Breast epithelium (tissue), 4 donors: Measurements from ENCODE around the gene INTS1. TPM values are rescaled to one million over a fixed set of nuclear protein-coding genes. Genes with fewer than 3 reads are reported as not detected.

Source experiments
- DNase-seq, 2 donors: peaks; one replicate each; pipeline ENCODE4 v3.0.0-alpha.2; 2019; ENCODE audit warnings: low spot score in 2 of 2
- H3K27ac ChIP-seq, 2 donors: fragments of 200-600 bp; sonication (generic) in 1 of 2; one replicate each; pipeline ENCODE4 v1.5.1; 2016 to 2019; ENCODE audit warnings: mild to moderate bottlenecking in 1 of 2
- H3K27me3 ChIP-seq, 2 donors: fragments of 200-600 bp; sonication (generic) in 1 of 2; one replicate each; pipeline versions ENCODE4 v1.5.1 to v1.6.0; 2017 to 2019; ENCODE audit warnings: control low read depth in 1 of 2, mild to moderate bottlenecking in 1 of 2
- H3K36me3 ChIP-seq: fragments of 200-600 bp; one replicate; pipeline ENCODE4 v1.5.1; 2019
- H3K4me1 ChIP-seq, 2 donors: fragments of 200-600 bp; sonication (generic); one replicate each; pipeline ENCODE4 v1.5.1; 2016 to 2019; ENCODE audit warnings: control low read depth in 1 of 2
- H3K4me3 ChIP-seq, 3 donors: fragments of 200-600 bp; sonication (generic); 1 replicate in 2 of 3; 2 replicates in 1 of 3; pipeline ENCODE4 v1.5.1; 2016 to 2019; ENCODE audit warnings: mild to moderate bottlenecking in 3 of 3, moderate library complexity in 2 of 3
- H3K9me3 ChIP-seq, 2 donors: fragments of 200-600 bp; sonication (generic) in 1 of 2; one replicate each; pipeline ENCODE4 v1.5.1; 2016 to 2019; ENCODE audit warnings: control low read depth in 1 of 2
- POLR2A ChIP-seq: fragments of 450-650 bp; IDR thresholded peaks from one replicate; pipeline ENCODE4 v1.6.1; 2016; ENCODE audit warnings: antibody characterized with exemption, mild to moderate bottlenecking, moderate library complexity
- POLR2AphosphoS5 ChIP-seq, 3 donors: sonication (generic); formaldehyde crosslinking; IDR thresholded peaks; one replicate each; pipeline ENCODE4 v1.6.1; 2017; ENCODE audit warnings: antibody characterized with exemption in 3 of 3
- intact Hi-C: fragments of 100-400 bp; cut with DNase I; formaldehyde crosslinking; loops from one replicate; pipeline ENCODE4 v1.15.1; 2023; ENCODE audit warnings: low total_unique reads
- total RNA-seq, 3 donors: library from RNA; depleted of rRNA; stranded (reverse); fragments of >200 nt; gene quantifications; one replicate each; pipeline ENCODE4 v1.1.0, GENCODE V29; 2016
- TF ChIP-seq, protein P1 (sequence below), 3 donors: fragments of 450-650 bp; IDR thresholded peaks; one replicate each; pipeline ENCODE4 v1.5.1; 2016 to 2017; ENCODE audit warnings: antibody characterized with exemption in 3 of 3, mild to moderate bottlenecking in 3 of 3, moderate library complexity in 3 of 3

The INTS1 gene
- total RNA-seq, 3 donors from 2014 or later, result 27.5 to 32.1 (median 27.7) TPM

DNA sequence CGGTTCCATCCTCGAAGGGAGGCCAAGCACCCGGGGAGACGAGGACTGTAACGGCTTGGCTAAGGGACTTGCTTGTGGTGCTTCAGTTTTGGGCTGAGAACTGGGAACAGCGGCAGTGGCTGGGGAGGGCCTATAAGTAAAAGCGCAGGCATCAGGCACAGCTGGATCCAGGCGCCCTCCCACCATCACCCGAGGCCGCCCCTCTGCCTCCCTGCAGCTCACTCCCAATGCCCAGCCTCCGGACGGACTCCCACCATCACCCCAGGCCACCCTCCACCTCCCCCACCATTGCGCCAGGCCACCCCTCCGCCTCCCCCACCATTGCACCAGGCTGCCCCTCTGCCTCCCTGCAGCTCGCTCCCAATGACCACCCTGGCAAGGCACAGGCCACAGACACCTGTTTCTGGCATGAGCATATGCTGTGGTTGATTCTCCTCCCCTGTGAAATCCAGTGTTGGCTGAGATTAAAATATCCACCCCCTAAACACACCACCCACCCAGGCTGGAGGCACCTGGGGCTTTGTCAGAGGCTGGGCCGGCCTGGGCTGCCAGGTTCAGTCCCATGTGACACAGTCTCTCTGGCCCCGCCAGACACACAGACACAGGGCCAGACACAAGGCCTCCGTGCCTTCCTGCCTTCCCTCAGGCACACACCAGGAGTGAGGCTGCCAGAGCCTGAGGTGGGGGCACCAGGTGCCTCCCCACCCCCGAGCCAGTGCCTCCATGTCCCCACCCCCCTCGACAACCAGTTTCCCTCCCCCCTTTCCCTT is 61.6 kb downstream of the INTS1 start:
- intact Hi-C loops, result loop anchor here (1.0 kb wide), 1 partner anchor 27 kb away; no protein-coding TSS in a partner anchor
- H3K9me3 ChIP-seq, result no peaks in the 10 kb centered on the region
- H3K27me3 ChIP-seq, result no peaks in the 10 kb centered on the region
- no peaks in the 10 kb centered on the region for H3K36me3 ChIP-seq
- no peak overlapping the region for H3K4me3 ChIP-seq
- H3K27ac ChIP-seq, result no peak overlapping the region
- no peaks in the 10 kb centered on the region for H3K4me1 ChIP-seq
- TF ChIP-seq, protein P1, sequence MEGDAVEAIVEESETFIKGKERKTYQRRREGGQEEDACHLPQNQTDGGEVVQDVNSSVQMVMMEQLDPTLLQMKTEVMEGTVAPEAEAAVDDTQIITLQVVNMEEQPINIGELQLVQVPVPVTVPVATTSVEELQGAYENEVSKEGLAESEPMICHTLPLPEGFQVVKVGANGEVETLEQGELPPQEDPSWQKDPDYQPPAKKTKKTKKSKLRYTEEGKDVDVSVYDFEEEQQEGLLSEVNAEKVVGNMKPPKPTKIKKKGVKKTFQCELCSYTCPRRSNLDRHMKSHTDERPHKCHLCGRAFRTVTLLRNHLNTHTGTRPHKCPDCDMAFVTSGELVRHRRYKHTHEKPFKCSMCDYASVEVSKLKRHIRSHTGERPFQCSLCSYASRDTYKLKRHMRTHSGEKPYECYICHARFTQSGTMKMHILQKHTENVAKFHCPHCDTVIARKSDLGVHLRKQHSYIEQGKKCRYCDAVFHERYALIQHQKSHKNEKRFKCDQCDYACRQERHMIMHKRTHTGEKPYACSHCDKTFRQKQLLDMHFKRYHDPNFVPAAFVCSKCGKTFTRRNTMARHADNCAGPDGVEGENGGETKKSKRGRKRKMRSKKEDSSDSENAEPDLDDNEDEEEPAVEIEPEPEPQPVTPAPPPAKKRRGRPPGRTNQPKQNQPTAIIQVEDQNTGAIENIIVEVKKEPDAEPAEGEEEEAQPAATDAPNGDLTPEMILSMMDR (IDR thresholded peaks at IDR 0.05), result no peak
- TF ChIP-seq POLR2AphosphoS5 (IDR thresholded peaks at IDR 0.05), result no peak
- no peak for TF ChIP-seq POLR2A
- no peak for DNase-seq

DNA sequence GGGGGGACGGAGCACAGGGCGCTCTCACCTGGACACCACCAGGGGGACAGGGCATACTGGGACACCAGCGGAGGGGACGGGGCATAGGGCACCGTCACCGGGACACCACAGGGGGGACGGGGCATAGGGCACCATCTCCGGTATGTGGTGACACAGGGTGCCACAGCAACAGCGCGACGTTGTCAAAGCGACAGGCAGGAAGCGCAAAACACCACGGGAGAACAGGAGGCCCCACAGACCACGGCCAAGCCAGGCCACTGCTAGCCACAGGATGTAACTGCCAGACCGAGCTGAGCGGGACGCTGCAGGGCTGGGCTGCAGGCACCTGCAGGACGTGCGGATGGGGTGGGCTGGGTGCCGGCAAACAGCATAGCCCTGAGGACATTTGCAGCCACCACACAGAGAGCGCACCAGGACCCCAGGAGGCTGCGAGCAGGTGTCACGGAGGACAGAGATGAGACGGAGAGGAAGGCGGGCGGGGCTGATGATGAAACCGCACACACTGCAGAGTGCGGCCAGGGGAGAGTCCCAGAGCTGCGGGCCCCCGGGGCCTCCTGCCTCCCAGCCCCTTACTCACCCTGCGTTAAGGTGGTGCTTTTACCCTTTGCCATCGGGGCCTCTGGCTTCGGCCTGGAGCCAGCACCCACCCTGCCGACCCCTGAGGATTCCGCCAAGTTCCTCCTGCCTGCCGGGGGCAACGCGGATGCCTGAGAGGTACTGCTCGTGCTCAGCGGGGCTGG is 62.4 kb downstream of the INTS1 start:
- no peak overlapping the region for H3K27ac ChIP-seq
- TF ChIP-seq POLR2A (no peak), POLR2AphosphoS5 (IDR thresholded peaks at IDR 0.05) (no peak)
- TF ChIP-seq, protein P1 (IDR thresholded peaks at IDR 0.05), result no peak
- no peaks in the 10 kb centered on the region for H3K27me3 ChIP-seq
- DNase-seq, result no peak
- H3K36me3 ChIP-seq, result no peaks in the 10 kb centered on the region
- intact Hi-C loops, result loop anchor here (1.0 kb wide), 1 partner anchor 28 kb away; no protein-coding TSS in a partner anchor
- no peaks in the 10 kb centered on the region for H3K4me1 ChIP-seq
- H3K4me3 ChIP-seq, result no peak overlapping the region
- no peaks in the 10 kb centered on the region for H3K9me3 ChIP-seq

DNA sequence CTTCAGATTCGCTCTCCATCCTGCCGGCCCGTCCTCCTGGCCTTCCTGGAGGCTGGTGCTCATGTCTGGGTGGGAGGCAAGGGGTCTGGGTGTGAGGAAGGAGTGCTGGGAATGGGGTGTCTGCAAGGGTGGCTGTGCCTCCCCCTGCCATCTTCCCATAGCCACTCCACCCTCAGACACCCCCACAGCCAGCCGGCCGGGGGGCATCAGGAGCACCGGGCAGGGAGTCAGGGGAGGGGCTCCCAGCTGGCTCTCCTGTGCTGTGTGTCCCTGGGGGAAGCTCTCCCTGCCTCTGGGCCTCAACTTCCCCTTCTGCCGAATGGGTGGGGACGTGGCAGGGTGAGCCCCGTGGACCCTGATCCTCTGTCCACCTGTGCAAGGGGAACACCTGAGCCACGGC is 63.6 kb downstream of the INTS1 start:
- no peak for TF ChIP-seq POLR2A
- TF ChIP-seq POLR2AphosphoS5 (IDR thresholded peaks at IDR 0.05), result no peak
- TF ChIP-seq, protein P1 (IDR thresholded peaks at IDR 0.05), result no peak
- Histone ChIP-seq H3K4me1 (no peaks in the 10 kb centered on the region), H3K9me3 (no peaks in the 10 kb centered on the region), H3K27me3 (no peaks in the 10 kb centered on the region), H3K4me3 (no peak overlapping the region), H3K36me3 (no peaks in the 10 kb centered on the region), H3K27ac (no peak overlapping the region)
- intact Hi-C loops, result no loop called here
- DNase-seq, result no peak

DNA sequence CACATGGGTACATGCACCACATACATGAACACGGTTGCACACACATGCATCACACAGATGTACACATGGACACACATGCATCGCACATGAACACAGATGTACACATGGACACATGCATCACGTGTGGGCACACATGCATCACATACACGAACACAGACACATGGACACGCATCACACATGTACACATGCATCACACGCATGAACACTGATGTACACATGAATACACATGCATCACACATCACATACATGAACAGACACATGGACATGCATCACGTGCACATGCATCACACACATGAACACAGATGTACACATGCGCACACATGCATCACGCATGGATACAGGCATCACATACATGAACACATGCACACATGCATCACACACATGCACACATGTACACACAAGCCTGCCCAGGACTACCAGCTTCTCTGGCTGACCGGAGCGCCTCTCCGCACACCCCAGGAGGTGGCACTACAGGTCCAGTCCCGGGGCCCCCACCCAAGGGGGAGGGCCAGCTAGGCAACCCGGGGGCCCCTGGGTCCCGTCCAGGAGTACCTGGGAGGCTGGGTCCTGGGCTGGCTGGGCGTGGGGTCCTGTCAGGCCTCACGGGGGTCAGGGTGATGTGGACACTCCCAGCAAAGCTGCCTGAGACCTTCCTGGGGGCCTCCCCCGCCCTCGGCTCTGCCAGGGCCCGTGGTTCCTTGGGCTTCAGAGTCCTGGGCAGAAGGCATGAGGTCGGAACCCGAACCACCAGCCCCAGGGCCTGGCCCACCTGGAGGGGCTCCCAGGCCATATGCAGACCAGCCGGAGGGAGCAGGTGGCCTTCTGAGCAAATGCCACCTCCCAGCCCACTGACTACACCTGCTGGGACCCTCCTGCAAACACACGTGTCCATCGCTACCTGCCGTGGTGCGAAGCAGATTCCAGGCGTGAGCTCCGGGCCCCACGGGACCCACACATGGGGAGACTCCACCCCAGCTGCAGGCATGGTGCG is 64.5 kb downstream of the INTS1 start:
- no peaks in the 10 kb centered on the region for H3K36me3 ChIP-seq
- H3K27ac ChIP-seq, result no peak overlapping the region
- TF ChIP-seq, protein P1 (IDR thresholded peaks at IDR 0.05), result no peak
- TF ChIP-seq POLR2A (no peak), POLR2AphosphoS5 (IDR thresholded peaks at IDR 0.05) (no peak)
- no peak overlapping the region for H3K4me3 ChIP-seq
- intact Hi-C loops, result loop anchor here (5.0 kb wide), 1 partner anchor 207 kb away; the partner anchor contains the start of gene UNCX
- no peaks in the 10 kb centered on the region for H3K4me1 ChIP-seq
- DNase-seq, result no peak
- H3K9me3 ChIP-seq, result no peaks in the 10 kb centered on the region
- no peaks in the 10 kb centered on the region for H3K27me3 ChIP-seq
